Keratinocyte (primary cell): ENCODE measurements around the gene MTA3.

Source experiments
- CTCF ChIP-seq, 3 experiments: IDR thresholded peaks in 1 of 3; conservative IDR thresholded peaks in 1 of 3; optimal IDR thresholded peaks in 1 of 3; 2 replicates in 2 of 3; 3 replicates in 1 of 3; pipeline versions ENCODE3 to v1.5.1; 2011; ENCODE audit warnings: low read length in 3 of 3, mild to moderate bottlenecking in 3 of 3, moderate library complexity in 2 of 3, control low read depth in 1 of 3, inconsistent platforms in 1 of 3; ENCODE audit not compliant: insufficient read depth in 2 of 3; ENCODE audit errors: extremely low read depth in 1 of 3
- EZH2 ChIP-seq: IDR thresholded peaks from one replicate; pipeline ENCODE4 v1.6.1; 2012; ENCODE audit warnings: inconsistent platforms, mild to moderate bottlenecking, low read length, moderate library complexity

GRCh38 chr2:42795841-42796301 is 227.4 kb downstream of the MTA3 start:
- TF ChIP-seq EZH2 (no peak), CTCF (optimal IDR thresholded peaks at IDR 0.05 in 1 of 3, IDR thresholded peaks at IDR 0.05 in 1 of 3, conservative IDR thresholded peaks at IDR 0.05 in 1 of 3; ENCODE audit: extremely low read depth in 1 of 3, insufficient read depth in 2 of 3, low read length in 3 of 3) (no peak)
